GM12878 (cell line): ENCODE results near the gene DES. TPM values are rescaled to one million over a fixed set of nuclear protein-coding genes. Genes with fewer than 3 reads are reported as not detected.

Source experiments
- ATAC-seq: fragments of 200-7000 bp; cut with Tn5 transposase; 3 replicates; pipeline ENCODE4 v1.9.1; 2020; ENCODE audit warnings: mild to moderate bottlenecking, moderate library complexity
- BruUV-seq: library from RNA; stranded (reverse); fragments of 400-500 nt; replicated peaks from 2 replicates; lab custom pipeline; 2021; lab: Mats Ljungman, UMichigan
- CTCF ChIA-PET: fragments of 300-600 bp; sonication (Branson Sonifier 250); formaldehyde crosslinking; extraction: SDS; loops from one replicate; lab custom pipeline; 2021; ENCODE audit warnings: inconsistent platforms; lab: Yijun Ruan, JAX
- POLR2A ChIA-PET: fragments of 350-600 bp; formaldehyde crosslinking; extraction: SDS; loops from one replicate; lab custom pipeline; 2021; ENCODE audit warnings: inconsistent platforms; lab: Charles Lee
- RAD21 ChIA-PET: fragments of 300-600 bp; sonication (Branson Sonifier 250); formaldehyde crosslinking; loops from one replicate; lab custom pipeline; 2023; ENCODE audit warnings: antibody characterized with exemption; ENCODE audit not compliant: unreplicated experiment; lab: Charles Lee
- SMC1A ChIA-PET: fragments of 300-600 bp; sonication (Branson Sonifier 250); formaldehyde crosslinking; loops from one replicate; lab custom pipeline; 2023; ENCODE audit not compliant: unreplicated experiment, uncharacterized antibody; lab: Charles Lee
- DNase-seq: peaks from one replicate; pipeline ENCODE4 v3.0.0-alpha.2; 2011; ENCODE audit warnings: low read depth, low spot score
- FAIRE-seq: peaks from 3 replicates; lab custom pipeline; 2011; peaks lifted over from hg19 to GRCh38; lab: Jason Lieb, UNC
- H2AFZ ChIP-seq: 2 replicates; pipeline ENCODE4 v1.6.0; 2011; ENCODE audit warnings: low read depth, low read length, control low read depth; ENCODE audit not compliant: control insufficient read depth
- H3K27ac ChIP-seq: 2 replicates; pipeline ENCODE4 v1.5.1; 2011; ENCODE audit warnings: control low read depth; ENCODE audit not compliant: control insufficient read depth, insufficient read depth
- H3K27me3 ChIP-seq, 2 experiments: replicated peaks in 1 of 2; 2 replicates each; pipeline versions ENCODE4 v1.6.0 to v1.6.1; 2011; ENCODE audit warnings: low read length in 1 of 2; ENCODE audit not compliant: control insufficient read depth in 2 of 2, insufficient read depth in 2 of 2
- H3K36me3 ChIP-seq, 2 experiments: 2 replicates each; pipeline ENCODE4 v1.5.1; 2011; ENCODE audit warnings: low read length in 1 of 2; ENCODE audit not compliant: control insufficient read depth in 2 of 2, insufficient read depth in 2 of 2
- H3K4me1 ChIP-seq: 2 replicates; pipeline ENCODE4 v1.6.1; 2011; ENCODE audit warnings: mild to moderate bottlenecking, low read length, moderate library complexity, mixed read lengths; ENCODE audit not compliant: control insufficient read depth, insufficient read depth
- H3K4me2 ChIP-seq: 2 replicates; pipeline ENCODE4 v1.6.0; 2011; ENCODE audit warnings: control low read depth; ENCODE audit not compliant: control insufficient read depth, insufficient read depth
- H3K4me3 ChIP-seq: fragments of 200-600 bp; sonication (generic); 2 replicates; pipeline ENCODE4 v1.5.1; 2016
- H3K79me2 ChIP-seq: 2 replicates; pipeline ENCODE4 v1.6.0; 2011; ENCODE audit warnings: low read length; ENCODE audit not compliant: control insufficient read depth, insufficient read depth
- H3K9ac ChIP-seq: 2 replicates; pipeline ENCODE4 v1.8.0; 2011; ENCODE audit warnings: low read length, control low read depth, mixed read lengths; ENCODE audit not compliant: control insufficient read depth, insufficient read depth
- H3K9me3 ChIP-seq: replicated peaks from 3 replicates; pipeline ENCODE4 v1.5.1; 2011; ENCODE audit warnings: mild to moderate bottlenecking, low read length; ENCODE audit not compliant: control insufficient read depth, insufficient read depth
- H4K20me1 ChIP-seq: 2 replicates; pipeline ENCODE4 v1.6.0; 2011; ENCODE audit not compliant: control insufficient read depth, insufficient read depth
- BCL11A ChIP-seq: IDR thresholded peaks from 2 replicates; pipeline ENCODE4 v1.6.1; 2011; ENCODE audit warnings: low read depth, low read length
- BCL3 ChIP-seq: IDR thresholded peaks from 2 replicates; pipeline ENCODE4 v1.6.1; 2011; ENCODE audit warnings: borderline replicate concordance, low read depth, mild to moderate bottlenecking, moderate library complexity, low read length; ENCODE audit not compliant: insufficient read depth, poor library complexity, severe bottlenecking
- NR2C1 ChIP-seq: fragments of 450-650 bp; IDR thresholded peaks from 2 replicates; pipeline ENCODE4 v1.6.1; 2017; ENCODE audit warnings: antibody characterized with exemption, mild to moderate bottlenecking, moderate library complexity
- TCF3 ChIP-seq: IDR thresholded peaks from 2 replicates; pipeline ENCODE4 v1.6.1; 2012; ENCODE audit warnings: low read depth, mild to moderate bottlenecking, low read length, borderline replicate concordance; ENCODE audit not compliant: insufficient read depth
- WRNIP1 ChIP-seq: IDR thresholded peaks from 2 replicates; pipeline ENCODE4 v1.6.1; 2011; ENCODE audit warnings: low read depth, low read length, improper control_type of control experiment, borderline replicate concordance
- WGBS: methylation state at CpG from one replicate; pipeline ENCODE4 v1.1.6; 2016; ENCODE audit warnings: low lambda C conversion rate; ENCODE audit not compliant: insufficient replicate concordance, insufficient coverage; ENCODE audit errors: missing lambda C conversion rate; 5-methylcytosine and 5-hydroxymethylcytosine counted together
- in situ Hi-C: fragments of 300-500 bp; cut with MboI; formaldehyde crosslinking; loops from 9 replicates; pipeline ENCODE4 v1.14.3; 2018; ENCODE audit warnings: mixed read lengths
- intact Hi-C: fragments of 100-400 bp; cut with micrococcal nuclease; formaldehyde crosslinking; loops from one replicate; pipeline ENCODE4 v1.14.2; 2022; ENCODE audit not compliant: unreplicated experiment
- polyA plus RNA-seq, 11 experiments: library from polyadenylated mRNA; depleted of rRNA in 4 of 11; unstranded in 6 of 11; stranded (reverse) in 5 of 11; fragments of >200 nt; fragmentation: Nextera tagmentation in 4 of 11; fragmentation: Illumina TruSeq in 1 of 11; extraction: Ambion mirVana in 4 of 11; extraction: Trizol in 1 of 11; gene quantifications; 1 replicate in 1 of 11; 2 replicates in 10 of 11; pipeline versions ENCODE4 v1.2.1 to v1.2.3, GENCODE V29; 2011 to 2016; ENCODE audit warnings: inconsistent platforms in 2 of 11, missing spikeins in 2 of 11, low read depth in 1 of 11
- total RNA-seq, 4 experiments: library from RNA; depleted of rRNA in 3 of 4; stranded (reverse); fragments of >200 nt in 3 of 4; fragmentation: Illumina TruSeq in 1 of 4; extraction: Trizol in 1 of 4; gene quantifications; 2 replicates each; pipeline versions ENCODE4 v1.2.1 to v1.2.3, GENCODE V29; 2013 to 2021
- TF ChIP-seq, protein P1 (sequence below): IDR thresholded peaks from 2 replicates; pipeline ENCODE4 v1.6.1; 2011; ENCODE audit warnings: mild to moderate bottlenecking, low read depth, low read length, moderate library complexity; ENCODE audit not compliant: insufficient replicate concordance

Gene DES
- total and polyA plus RNA-seq, 10 of the 15 experiments (the other 5 are each of a cell fraction or from before 2014, with no cell fraction given) = 0.80 TPM; not detected in 9

GRCh38 chr2:219465659-219466561 lies 47.7 kb downstream of the DES start:
- no peaks in the 10 kb centered on the region for H3K36me3 ChIP-seq
- in situ Hi-C loops (no loop called here), intact Hi-C loops (no loop called here)
- no peaks in the 10 kb centered on the region for H3K4me1 ChIP-seq
- SMC1A ChIA-PET = no interaction called here
- H3K4me3 ChIP-seq = no peak overlapping the region
- RAD21 ChIA-PET = no interaction called here
- H3K4me2 ChIP-seq = no peak overlapping the region
- DNase-seq (no peak), FAIRE-seq (no peak), ATAC-seq (no peak)
- no peaks in the 10 kb centered on the region for H4K20me1 ChIP-seq
- no TSS peak for BruUV-seq
- no peaks in the 10 kb centered on the region for H3K79me2 ChIP-seq
- POLR2A ChIA-PET = no interaction called here
- CTCF ChIA-PET = no interaction called here
- 69% methylated on average over 47 of the region's 47 CpGs for WGBS
- no peaks in the 10 kb centered on the region for H3K9me3 ChIP-seq
- no peak overlapping the region for H2AFZ ChIP-seq
- H3K27me3 ChIP-seq = no peaks in the 10 kb centered on the region
- no peak overlapping the region for H3K9ac ChIP-seq
- no peak overlapping the region for H3K27ac ChIP-seq
- TF ChIP-seq, protein P1, sequence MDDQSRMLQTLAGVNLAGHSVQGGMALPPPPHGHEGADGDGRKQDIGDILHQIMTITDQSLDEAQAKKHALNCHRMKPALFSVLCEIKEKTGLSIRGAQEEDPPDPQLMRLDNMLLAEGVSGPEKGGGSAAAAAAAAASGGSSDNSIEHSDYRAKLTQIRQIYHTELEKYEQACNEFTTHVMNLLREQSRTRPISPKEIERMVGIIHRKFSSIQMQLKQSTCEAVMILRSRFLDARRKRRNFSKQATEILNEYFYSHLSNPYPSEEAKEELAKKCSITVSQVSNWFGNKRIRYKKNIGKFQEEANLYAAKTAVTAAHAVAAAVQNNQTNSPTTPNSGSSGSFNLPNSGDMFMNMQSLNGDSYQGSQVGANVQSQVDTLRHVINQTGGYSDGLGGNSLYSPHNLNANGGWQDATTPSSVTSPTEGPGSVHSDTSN = peak; percentile 45
- TF ChIP-seq NR2C1 (no peak), TCF3 (peak; percentile 83; the same call in 1 of the 2 replicates), WRNIP1 (no peak), BCL3 (peak; percentile 98), BCL11A (no peak)
